RWPE2 (cell line): ENCODE data around the gene DHRS2.
"Not testable (repeated sequence)": the region's sequence is repeated elsewhere in the genome, so short reads cannot be mapped to it uniquely, and the experiment has no call there.

ENCODE experiments used
- ATAC-seq: fragments of 200-7000 bp; cut with Tn5 transposase; 3 replicates; pipeline ENCODE4 v1.9.1; 2021; ENCODE audit warnings: low read depth
- DNase-seq: peaks from one replicate; pipeline ENCODE4 v3.0.0-alpha.2; 2020; ENCODE audit warnings: low spot score
- H3K27ac ChIP-seq: fragments of 450-650 bp; 2 replicates; pipeline ENCODE4 v1.5.1; 2017; ENCODE audit warnings: mild to moderate bottlenecking; ENCODE audit not compliant: poor library complexity, severe bottlenecking
- H3K27me3 ChIP-seq: fragments of 250-450 bp; sonication (Bioruptor Pico); 2 replicates; pipeline ENCODE4 v1.5.1; 2021; ENCODE audit warnings: mild to moderate bottlenecking, moderate library complexity; ENCODE audit not compliant: insufficient read depth, poor library complexity, severe bottlenecking
- H3K36me3 ChIP-seq: fragments of 250-450 bp; sonication (Bioruptor Pico); 2 replicates; pipeline ENCODE4 v1.5.1; 2020; ENCODE audit warnings: low read depth, mild to moderate bottlenecking, moderate library complexity
- H3K4me1 ChIP-seq: fragments of 250-450 bp; sonication (Bioruptor Pico); 2 replicates; pipeline ENCODE4 v1.5.1; 2021; ENCODE audit warnings: mild to moderate bottlenecking, moderate library complexity; ENCODE audit not compliant: insufficient read depth, poor library complexity, severe bottlenecking
- H3K4me3 ChIP-seq: fragments of 250-450 bp; sonication (Bioruptor Pico); 2 replicates; pipeline ENCODE4 v1.5.1; 2021; ENCODE audit warnings: mild to moderate bottlenecking, moderate library complexity; ENCODE audit not compliant: severe bottlenecking
- H3K9me3 ChIP-seq: fragments of 250-450 bp; sonication (Bioruptor Pico); 2 replicates; pipeline ENCODE4 v1.5.1; 2021; ENCODE audit warnings: mild to moderate bottlenecking, moderate library complexity; ENCODE audit not compliant: severe bottlenecking
- TF ChIP-seq, protein P1 (sequence below): fragments of 450-650 bp; IDR thresholded peaks from one replicate; pipeline ENCODE4 v1.5.1; 2017; ENCODE audit warnings: mild to moderate bottlenecking, moderate library complexity; ENCODE audit not compliant: poor library complexity, severe bottlenecking

DHRS2 gene

DNA sequence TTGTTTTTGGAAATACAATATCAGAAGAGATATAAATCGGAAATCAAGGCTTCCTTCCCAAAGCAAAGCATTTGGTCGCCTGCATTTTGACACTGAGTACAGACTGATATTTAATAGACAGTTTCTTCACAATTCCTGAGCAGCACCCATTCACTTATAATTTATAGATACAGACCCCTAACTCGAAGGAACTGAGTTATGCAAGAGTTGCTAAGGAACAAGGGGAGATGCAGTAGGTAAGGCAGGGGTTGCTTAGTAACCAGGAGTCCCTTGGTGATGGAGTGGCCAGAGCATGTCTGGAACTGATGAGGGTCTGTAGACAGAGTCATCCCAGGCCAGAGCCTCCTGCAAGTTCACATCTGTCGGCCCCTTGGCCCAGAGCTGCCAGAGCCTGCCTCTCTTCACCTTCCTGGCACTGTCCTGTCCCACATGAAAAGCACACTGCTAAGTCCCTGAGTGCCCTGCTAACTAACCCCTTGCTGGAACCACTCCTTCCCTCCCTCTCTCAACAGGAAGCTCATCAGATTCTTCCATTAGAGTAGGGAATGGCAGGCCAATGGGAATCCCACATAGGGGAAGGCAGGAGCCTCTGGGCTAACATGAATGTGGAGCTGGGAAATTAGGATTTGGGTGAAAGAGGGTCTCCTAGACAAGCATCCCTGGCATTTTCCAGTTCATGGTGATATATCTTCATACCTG is 3.6 kb upstream of the DHRS2 start:
- H3K4me1 ChIP-seq, result peaks cover 4% of the 10 kb centered on the region
- DNase-seq, result no peak
- no peak; the same call in 2 of the 3 replicates for ATAC-seq
- H3K27ac ChIP-seq, result no peak overlapping the region
- no peaks in the 10 kb centered on the region for H3K27me3 ChIP-seq
- H3K36me3 ChIP-seq, result no peaks in the 10 kb centered on the region
- H3K4me3 ChIP-seq, result no peak overlapping the region
- no peaks in the 10 kb centered on the region for H3K9me3 ChIP-seq
- TF ChIP-seq, protein P1, sequence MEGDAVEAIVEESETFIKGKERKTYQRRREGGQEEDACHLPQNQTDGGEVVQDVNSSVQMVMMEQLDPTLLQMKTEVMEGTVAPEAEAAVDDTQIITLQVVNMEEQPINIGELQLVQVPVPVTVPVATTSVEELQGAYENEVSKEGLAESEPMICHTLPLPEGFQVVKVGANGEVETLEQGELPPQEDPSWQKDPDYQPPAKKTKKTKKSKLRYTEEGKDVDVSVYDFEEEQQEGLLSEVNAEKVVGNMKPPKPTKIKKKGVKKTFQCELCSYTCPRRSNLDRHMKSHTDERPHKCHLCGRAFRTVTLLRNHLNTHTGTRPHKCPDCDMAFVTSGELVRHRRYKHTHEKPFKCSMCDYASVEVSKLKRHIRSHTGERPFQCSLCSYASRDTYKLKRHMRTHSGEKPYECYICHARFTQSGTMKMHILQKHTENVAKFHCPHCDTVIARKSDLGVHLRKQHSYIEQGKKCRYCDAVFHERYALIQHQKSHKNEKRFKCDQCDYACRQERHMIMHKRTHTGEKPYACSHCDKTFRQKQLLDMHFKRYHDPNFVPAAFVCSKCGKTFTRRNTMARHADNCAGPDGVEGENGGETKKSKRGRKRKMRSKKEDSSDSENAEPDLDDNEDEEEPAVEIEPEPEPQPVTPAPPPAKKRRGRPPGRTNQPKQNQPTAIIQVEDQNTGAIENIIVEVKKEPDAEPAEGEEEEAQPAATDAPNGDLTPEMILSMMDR, result no peak

- no peak for DNase-seq
- ATAC-seq, result peak; percentile 23; the same call in 1 of the 3 replicates
Measured at GRCh38 chr14:23633160-23633701, 2.9 kb upstream of the DHRS2 start.

DNA sequence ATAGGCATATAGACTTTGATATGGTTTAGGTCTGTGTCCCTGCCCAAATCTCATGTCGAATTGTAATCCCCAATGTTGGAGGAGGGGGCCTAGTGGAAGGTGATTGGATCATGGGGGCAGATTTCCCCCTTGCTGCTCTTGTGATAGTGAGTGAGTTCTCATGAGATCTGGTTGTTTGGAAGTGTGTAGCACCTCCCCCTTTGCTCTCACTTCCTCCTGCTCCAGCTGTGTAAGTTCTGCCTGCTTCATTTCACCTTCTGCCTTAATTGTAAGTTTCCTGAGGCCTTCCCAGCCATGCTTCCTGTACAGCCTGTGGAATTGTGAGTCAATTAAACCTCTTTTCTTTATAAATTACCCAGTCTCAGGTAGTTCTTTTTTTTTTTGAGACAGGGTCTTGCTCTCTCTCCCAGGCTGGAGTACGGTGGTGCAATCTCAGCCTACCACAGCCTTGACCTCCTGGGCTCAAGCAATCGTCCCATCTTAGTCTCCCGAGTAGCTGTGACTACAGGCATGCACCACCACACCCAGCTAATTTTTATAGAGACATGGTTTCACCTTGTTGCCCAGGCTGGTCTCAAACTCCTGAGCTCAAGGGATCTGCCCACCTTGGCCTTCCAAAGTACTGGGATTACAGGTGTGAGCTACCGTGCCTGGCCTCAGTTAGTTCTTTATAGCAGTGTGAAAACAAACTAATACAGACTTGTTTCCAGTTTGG is 1.3 kb upstream of the DHRS2 start:
- not testable (repeated sequence) for H3K36me3 ChIP-seq, H3K27me3 ChIP-seq, H3K4me1 ChIP-seq, H3K27ac ChIP-seq, H3K9me3 ChIP-seq, ATAC-seq, DNase-seq, H3K4me3 ChIP-seq

More at GRCh38 chr14:23633160-23633701, 2.9 kb upstream of the DHRS2 start:
- Histone ChIP-seq H3K4me3 (no peak overlapping the region), H3K27me3 (no peaks in the 10 kb centered on the region), H3K4me1 (peaks cover 4% of the 10 kb centered on the region), H3K36me3 (no peaks in the 10 kb centered on the region), H3K9me3 (no peaks in the 10 kb centered on the region), H3K27ac (no peak overlapping the region)
- TF ChIP-seq, protein P1, result no peak

DNA sequence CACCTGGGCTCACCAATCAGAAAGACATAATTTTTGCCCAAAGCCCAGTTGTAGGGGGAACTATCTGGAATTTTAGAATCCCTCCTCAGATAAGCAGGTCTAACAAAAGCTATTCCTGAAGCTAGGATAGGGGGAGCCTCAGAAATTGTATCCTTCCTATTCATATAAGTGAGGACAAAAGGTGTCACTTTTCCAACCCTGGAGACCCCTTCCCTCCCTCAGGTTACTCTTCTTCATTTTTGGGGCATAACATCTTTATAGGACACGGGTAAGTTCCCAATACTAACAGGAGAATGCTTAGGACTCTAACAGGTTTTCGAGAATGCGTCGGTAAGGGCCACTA is 1.1 kb downstream of the DHRS2 start:
- H3K4me1 ChIP-seq, DNase-seq, H3K4me3 ChIP-seq, H3K9me3 ChIP-seq, H3K27ac ChIP-seq, H3K27me3 ChIP-seq, ATAC-seq, H3K36me3 ChIP-seq: not testable (repeated sequence)

GRCh38 chr14:23637655-23638413 is 1.7 kb downstream of the DHRS2 start:
- DNase-seq, H3K36me3 ChIP-seq, H3K9me3 ChIP-seq, H3K4me1 ChIP-seq, ATAC-seq, H3K4me3 ChIP-seq, H3K27me3 ChIP-seq: not testable (repeated sequence)
- peak overlapping the region; percentile 43 for H3K27ac ChIP-seq

GRCh38 chr14:23638414-23639047 is 2.4 kb downstream of the DHRS2 start:
- ATAC-seq (peak; percentile 59; the same call in 2 of the 3 replicates), DNase-seq (no peak)
- H3K4me3 ChIP-seq, result no peak overlapping the region
- peak overlapping the region; percentile 43 for H3K27ac ChIP-seq
- TF ChIP-seq, protein P1, result no peak
- H3K4me1 ChIP-seq, result peaks cover 4% of the 10 kb centered on the region
- no peaks in the 10 kb centered on the region for H3K27me3 ChIP-seq
- H3K9me3 ChIP-seq, result no peaks in the 10 kb centered on the region
- no peaks in the 10 kb centered on the region for H3K36me3 ChIP-seq
